Heart left ventricle (tissue), 16 donors: Measurements from ENCODE around the gene MACROD1. TPM values are rescaled to one million over a fixed set of nuclear protein-coding genes. Genes with fewer than 3 reads are reported as not detected.

Source experiments
- ATAC-seq, 4 donors: fragments of 200-7000 bp; cut with Tn5 transposase; one replicate each; pipeline ENCODE4 v1.9.1; 2020 to 2022; ENCODE audit warnings: moderate library complexity in 4 of 4, mild to moderate bottlenecking in 3 of 4, moderate number of reproducible peaks in 1 of 4
- DNase-seq, 5 donors: peaks; one replicate each; pipeline ENCODE4 v3.0.0-alpha.2; 2020
- H3K27ac ChIP-seq, 12 donors: fragments of 200-600 bp; sonication (generic) in 4 of 12; one replicate each; pipeline versions ENCODE4 v1.5.0 to v1.8.0; 2016 to 2022; ENCODE audit warnings: mild to moderate bottlenecking in 2 of 12
- H3K27me3 ChIP-seq, 9 donors: fragments of 200-600 bp; sonication (generic) in 2 of 9; one replicate each; pipeline versions ENCODE4 v1.5.1 to v1.8.0; 2016 to 2022; ENCODE audit warnings: mild to moderate bottlenecking in 3 of 9
- H3K36me3 ChIP-seq, 9 donors: fragments of 200-600 bp; sonication (generic) in 2 of 9; one replicate each; pipeline versions ENCODE4 v1.5.0 to v1.8.0; 2018 to 2022; ENCODE audit warnings: mild to moderate bottlenecking in 2 of 9
- H3K4me1 ChIP-seq, 12 donors: fragments of 200-600 bp; sonication (generic) in 4 of 12; one replicate each; pipeline versions ENCODE4 v1.5.0 to v1.8.0; 2016 to 2022; ENCODE audit warnings: mild to moderate bottlenecking in 3 of 12
- H3K4me3 ChIP-seq, 12 donors: fragments of 200-600 bp; sonication (generic) in 4 of 12; one replicate each; pipeline versions ENCODE4 v1.5.0 to v1.8.0; 2017 to 2022; ENCODE audit warnings: mild to moderate bottlenecking in 9 of 12, moderate library complexity in 4 of 12
- H3K9me3 ChIP-seq, 12 donors: fragments of 200-600 bp; sonication (generic) in 4 of 12; one replicate each; pipeline versions ENCODE4 v1.5.0 to v1.8.0; 2016 to 2022; ENCODE audit warnings: mild to moderate bottlenecking in 1 of 12
- POLR2A ChIP-seq, 2 donors: fragments of 450-650 bp; IDR thresholded peaks; one replicate each; pipeline ENCODE4 v1.6.1; 2017; ENCODE audit warnings: antibody characterized with exemption in 2 of 2, mild to moderate bottlenecking in 2 of 2, moderate library complexity in 2 of 2
- WGBS, 4 donors: extraction: QIAGEN DNeasy Blood & Tissue Kit in 2 of 4; methylation state at CpG; one replicate each; pipeline versions ENCODE4 v1.1.5 to v1.1.7; 2013 to 2018; 5-methylcytosine and 5-hydroxymethylcytosine counted together
- intact Hi-C, 10 donors: fragments of 100-400 bp; cut with DNase I; formaldehyde crosslinking; loops; one replicate each; pipeline versions ENCODE4 v1.11.1 to v1.14.2; 2022
- polyA plus RNA-seq, 2 donors: library from polyadenylated mRNA; stranded (reverse); fragments of 200-250 nt; gene quantifications; one replicate each; pipeline ENCODE4 v1.2.3, GENCODE V29; 2013
- total RNA-seq, 9 donors: library from RNA; depleted of rRNA in 2 of 9; stranded (reverse); fragments of >200 nt in 2 of 9; fragmentation: NEBNext Ultra II Directional in 3 of 9; extraction: Animal tissue kit (Norgen Biotek cat#: 25700) in 3 of 9; gene quantifications; one replicate each; pipeline versions ENCODE4 v1.1.0 to v1.2.4, GENCODE V29; 2016 to 2023
- TF ChIP-seq, protein P1 (sequence below), 12 donors: fragments of 200-600 bp; sonication (generic) in 4 of 12; IDR thresholded peaks; one replicate each; pipeline versions ENCODE4 v1.5.0 to v1.8.0; 2018 to 2022; ENCODE audit warnings: antibody characterized with exemption in 12 of 12, mild to moderate bottlenecking in 5 of 12
- donor health status: ischemic (EF 13 %, LVEDD 7.1; RV severe dilation, severe dysfunction).
- donor health status: healthy with polysubstance abuse.
- donor health status: DM: no; HTN: yes; CAD: no.
- donor health status: DM: no; HTN: no; CAD: no.
- donor health status: ischemic (EF 25% LVEDD 6.9; RV normal size, moderate dysfunction).
- donor health status: ischemic (EF 25% LVEDD 5.7; RV mildly dilated, moderate dysfunction).
- donor health status: healthy.
- donor health status: DM: yes; HTN: yes; CAD: no.
- donor health status: ischemic (EF 35%, LVEDD 5.7; RV mildly dilated, moderate dysfunction).
- donor health status: nonischemic (EF 11% LVEDD 7.7; RV severe dilation, severe dysfunction).
- donor health status: DM: yes; HTN: yes; CAD: no.
- donor health status: PGD.
- donor health status: ischemic (EF 29% LVEDD 5.4; RV normal size, mild dysfunction).
- donor health status: nonischemic (EF 23%, LVEDD 6.1; RV moderate dilation, normal function).

The MACROD1 gene
- total and polyA plus RNA-seq, 11 donors, result 48.9 to 287 (median 116) TPM

DNA sequence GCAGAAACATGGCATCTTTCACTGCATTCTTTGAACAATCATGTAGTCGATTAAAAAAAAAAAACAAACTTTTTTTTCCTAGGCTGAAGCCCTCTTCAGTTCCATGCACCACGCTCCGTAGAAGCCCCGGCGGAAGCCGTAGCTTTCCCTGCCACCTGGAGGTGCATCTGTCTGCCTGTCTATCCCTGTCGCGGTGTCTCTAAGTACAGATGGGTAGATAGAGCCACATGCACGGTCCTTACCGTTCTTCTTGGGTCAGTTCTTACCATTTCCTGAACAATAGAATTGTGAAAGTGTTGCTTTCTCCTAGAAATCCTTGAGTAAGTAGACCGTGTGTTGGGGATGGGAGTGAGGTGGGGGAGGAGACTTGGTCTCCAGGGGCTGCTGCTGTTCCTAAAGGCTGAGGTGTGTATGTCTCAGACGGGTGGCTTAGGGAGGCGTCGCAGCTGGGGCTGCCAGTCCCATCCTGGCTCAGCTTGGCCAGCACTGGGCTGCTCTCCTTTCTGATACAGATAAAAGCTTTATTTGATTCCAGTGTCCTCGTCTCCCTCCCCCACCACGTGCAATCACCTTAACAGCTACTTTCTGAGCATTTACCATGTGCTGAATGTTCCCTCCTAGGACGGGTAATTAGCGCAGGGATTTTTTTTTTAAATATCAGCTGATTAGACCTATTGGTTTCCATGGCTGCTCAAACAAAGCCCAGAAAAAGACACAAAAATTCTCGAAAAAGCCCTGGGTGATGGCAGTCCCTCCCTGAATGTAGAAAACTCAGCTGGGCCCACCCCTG lies 46.8 kb downstream of the MACROD1 start:
- intact Hi-C loops, result no loop called here
- 76 to 80% (median 78%) methylated on average over 19 of the region's 19 CpGs for WGBS, 4 donors
- TF ChIP-seq, protein P1, sequence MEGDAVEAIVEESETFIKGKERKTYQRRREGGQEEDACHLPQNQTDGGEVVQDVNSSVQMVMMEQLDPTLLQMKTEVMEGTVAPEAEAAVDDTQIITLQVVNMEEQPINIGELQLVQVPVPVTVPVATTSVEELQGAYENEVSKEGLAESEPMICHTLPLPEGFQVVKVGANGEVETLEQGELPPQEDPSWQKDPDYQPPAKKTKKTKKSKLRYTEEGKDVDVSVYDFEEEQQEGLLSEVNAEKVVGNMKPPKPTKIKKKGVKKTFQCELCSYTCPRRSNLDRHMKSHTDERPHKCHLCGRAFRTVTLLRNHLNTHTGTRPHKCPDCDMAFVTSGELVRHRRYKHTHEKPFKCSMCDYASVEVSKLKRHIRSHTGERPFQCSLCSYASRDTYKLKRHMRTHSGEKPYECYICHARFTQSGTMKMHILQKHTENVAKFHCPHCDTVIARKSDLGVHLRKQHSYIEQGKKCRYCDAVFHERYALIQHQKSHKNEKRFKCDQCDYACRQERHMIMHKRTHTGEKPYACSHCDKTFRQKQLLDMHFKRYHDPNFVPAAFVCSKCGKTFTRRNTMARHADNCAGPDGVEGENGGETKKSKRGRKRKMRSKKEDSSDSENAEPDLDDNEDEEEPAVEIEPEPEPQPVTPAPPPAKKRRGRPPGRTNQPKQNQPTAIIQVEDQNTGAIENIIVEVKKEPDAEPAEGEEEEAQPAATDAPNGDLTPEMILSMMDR (IDR thresholded peaks at IDR 0.05), result no peak
- TF ChIP-seq POLR2A (IDR thresholded peaks at IDR 0.05), result no peak

DNA sequence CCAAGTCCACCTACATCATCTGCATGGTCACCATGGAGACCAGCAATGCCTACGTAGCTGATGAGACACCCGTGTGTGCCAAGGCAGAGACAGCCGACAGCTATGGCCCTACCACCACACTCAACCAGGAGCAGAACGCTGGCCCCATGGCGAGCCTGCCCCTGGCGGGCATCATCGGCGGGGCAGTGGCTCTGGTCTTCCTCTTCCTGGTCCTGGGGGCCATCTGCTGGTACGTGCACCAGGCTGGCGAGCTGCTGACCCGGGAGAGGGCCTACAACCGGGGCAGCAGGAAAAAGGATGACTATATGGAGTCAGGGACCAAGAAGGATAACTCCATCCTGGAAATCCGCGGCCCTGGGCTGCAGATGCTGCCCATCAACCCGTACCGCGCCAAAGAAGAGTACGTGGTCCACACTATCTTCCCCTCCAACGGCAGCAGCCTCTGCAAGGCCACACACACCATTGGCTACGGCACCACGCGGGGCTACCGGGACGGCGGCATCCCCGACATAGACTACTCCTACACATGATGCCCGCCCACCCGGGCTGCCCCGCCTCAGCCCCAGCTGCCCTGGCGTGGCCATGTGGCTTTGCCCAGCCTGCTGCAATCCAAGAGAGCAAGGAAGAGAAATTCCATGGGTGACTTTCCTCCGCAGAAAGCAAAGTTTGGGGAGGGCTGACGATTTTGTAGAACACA lies 48.0 kb downstream of the MACROD1 start:
- 86 to 94% (median 92%) methylated on average over 21 to 32 of the region's 32 CpGs for WGBS, 4 donors
- no peaks in the 10 kb centered on the region for H3K27me3 ChIP-seq
- ATAC-seq, result no peak
- H3K9me3 ChIP-seq, result no peaks in the 10 kb centered on the region
- TF ChIP-seq, protein P1 (IDR thresholded peaks at IDR 0.05), result no peak
- no peak for TF ChIP-seq POLR2A (IDR thresholded peaks at IDR 0.05)
- no peak for DNase-seq
- H3K4me3 ChIP-seq, result no peak overlapping the region
- H3K36me3 ChIP-seq, result no peaks in the 10 kb centered on the region
- peaks cover 0 to 18% (median 4%) of the 10 kb centered on the region in 12 donors for H3K4me1 ChIP-seq
- no peak overlapping the region for H3K27ac ChIP-seq
- intact Hi-C loops, result no loop called here

More for the DNA sequence above, 46.8 kb downstream of the MACROD1 start:
- H3K36me3 ChIP-seq, result no peaks in the 10 kb centered on the region
- no peak for DNase-seq
- H3K27me3 ChIP-seq, result no peaks in the 10 kb centered on the region
- H3K9me3 ChIP-seq, result no peaks in the 10 kb centered on the region
- no peak overlapping the region for H3K4me3 ChIP-seq
- no peak for ATAC-seq
- no peak overlapping the region for H3K27ac ChIP-seq
- H3K4me1 ChIP-seq, result peaks cover 0 to 23% (median 5%) of the 10 kb centered on the region in 12 donors

DNA sequence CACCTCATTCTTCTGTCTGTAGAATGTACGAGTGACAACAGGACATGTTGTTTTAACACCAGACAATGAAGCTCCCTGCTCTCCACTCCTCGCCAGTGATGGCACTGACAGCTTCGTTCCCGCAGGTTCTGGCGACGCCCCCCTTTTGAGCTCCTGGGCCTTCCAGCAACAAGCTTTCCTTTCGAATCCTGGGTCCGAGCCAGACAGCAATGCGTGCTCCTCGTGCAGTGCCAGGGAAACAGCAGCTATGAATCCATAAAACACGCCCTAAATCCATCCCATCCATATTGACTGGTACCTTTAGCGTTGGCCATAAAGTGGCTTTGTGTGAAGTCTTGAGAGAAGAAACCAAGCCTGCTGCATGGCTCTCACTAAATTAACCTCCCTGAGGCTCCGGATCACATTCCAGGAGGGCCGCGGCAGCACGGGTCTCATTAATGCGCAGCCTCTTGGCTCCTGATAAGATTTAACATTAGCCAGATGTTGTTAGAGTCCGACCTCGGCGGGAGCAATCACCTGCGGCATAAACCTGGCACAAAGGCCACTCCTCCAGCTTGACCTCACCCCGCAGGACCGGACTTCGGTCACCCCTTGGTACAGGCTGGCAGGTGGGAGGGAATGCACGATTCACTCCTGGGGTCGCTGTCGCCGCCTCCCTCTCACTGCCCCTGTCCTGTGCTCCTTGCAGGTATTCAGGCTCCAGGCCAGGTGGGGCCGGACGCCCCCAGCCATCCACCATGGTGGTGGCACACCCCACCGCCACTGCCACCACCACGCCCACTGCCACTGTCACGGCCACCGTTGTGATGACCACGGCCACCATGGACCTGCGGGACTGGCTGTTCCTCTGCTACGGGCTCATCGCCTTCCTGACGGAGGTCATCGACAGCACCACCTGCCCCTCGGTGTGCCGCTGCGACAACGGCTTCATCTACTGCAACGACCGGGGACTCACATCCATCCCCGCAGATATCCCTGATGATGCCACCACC lies 50.1 kb downstream of the MACROD1 start:
- H3K27ac ChIP-seq, result no peak overlapping the region
- no peak for DNase-seq
- H3K9me3 ChIP-seq, result no peaks in the 10 kb centered on the region
- no peak overlapping the region for H3K4me3 ChIP-seq
- no peaks in the 10 kb centered on the region for H3K36me3 ChIP-seq
- no peaks in the 10 kb centered on the region for H3K27me3 ChIP-seq
- no peak for ATAC-seq
- intact Hi-C loops, result no loop called here
- WGBS, 4 donors, result 84 to 86% (median 84%) methylated on average over 47 of the region's 47 CpGs
- TF ChIP-seq, protein P1 (IDR thresholded peaks at IDR 0.05), result no peak
- no peak for TF ChIP-seq POLR2A (IDR thresholded peaks at IDR 0.05)
- H3K4me1 ChIP-seq, result peaks cover 0 to 10% (median 0%) of the 10 kb centered on the region in 12 donors
